Measurements from ENCODE around the gene INSM1.

- TF ChIP-seq ZBTB4 (CRISPR knock-in tag; IDR thresholded peaks at IDR 0.05) (no peak), EP300 (IDR thresholded peaks at IDR 0.05; ENCODE audit: borderline replicate concordance in 1 of 2, control insufficient read depth in 1 of 2, low read depth in 2 of 2, low read length in 2 of 2) (no peak), ZBTB40 (IDR thresholded peaks at IDR 0.05; ENCODE audit: borderline replicate concordance) (no peak), SIN3A (IDR thresholded peaks at IDR 0.05; ENCODE audit: low read depth, low read length) (no peak), NFXL1 (IDR thresholded peaks at IDR 0.05; ENCODE audit: borderline replicate concordance) (no peak)
Measured at GRCh38 chr20:20414640-20415220, 46.8 kb downstream of the INSM1 start.

Data from GM12878 (cell line).